ENCODE data around the gene ITGA3. TPM values are rescaled to one million over a fixed set of nuclear protein-coding genes. Genes with fewer than 3 reads are reported as not detected.

Gene ITGA3
- total RNA-seq, 1 experiment from 2014 or later = 392 TPM

DNA sequence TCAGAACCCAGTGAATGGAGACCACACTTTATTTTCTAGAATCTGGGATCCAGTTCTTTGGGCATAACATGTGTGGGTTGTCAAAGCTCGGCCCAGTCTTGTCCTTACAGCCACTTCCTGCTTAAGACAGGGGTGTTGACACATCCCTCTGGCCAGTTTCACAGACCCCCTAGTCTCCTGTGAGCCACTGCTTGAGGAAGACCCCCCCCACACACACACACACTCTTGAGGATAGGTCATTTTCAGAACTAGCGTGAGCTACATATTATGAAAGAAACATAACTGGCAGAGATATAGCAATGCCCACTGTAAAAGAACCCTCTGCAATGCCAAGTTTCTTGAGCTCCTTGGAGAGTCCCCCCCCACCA, 36.0 kb downstream of the ITGA3 start:
- ChIA-PET RAD21 (ENCODE audit: low non-redundant PET in 1 of 2, low total read pairs in 2 of 2, uncharacterized antibody in 2 of 2, unreplicated experiment in 2 of 2) (no interaction called here), CTCF (interaction anchor here (0.7 to 4.6 kb wide), 9 partner anchors 11 to 205 kb away, joined by 3 to 55 read pairs (median 15); no protein-coding TSS in a partner anchor), POLR2A (interaction anchor here (1.2 to 3.5 kb wide), 4 partner anchors 12 to 36 kb away, joined by 3 to 18 read pairs (median 4); partner anchors contain the start of gene ITGA3)
- Histone ChIP-seq H3K9ac (ENCODE audit: low read length) (no peak overlapping the region), H3K4me2 (ENCODE audit: low read length) (no peak overlapping the region), H4K20me1 (ENCODE audit: insufficient read depth) (no peaks in the 10 kb centered on the region), H3K4me3 (replicated peaks in 1 of 2; ENCODE audit: low read depth in 1 of 2, low read length in 2 of 2) (no peak overlapping the region), H3K36me3 (ENCODE audit: control insufficient read depth in 1 of 2, insufficient read depth in 2 of 2, low read length in 2 of 2) (peaks cover 20 to 29% of the 10 kb centered on the region in 2 experiments; a peak in 3 of 4 replicates), H2AFZ (ENCODE audit: low read depth, low read length, poor library complexity, severe bottlenecking) (no peak overlapping the region), H3K9me2 (ENCODE audit: insufficient read depth) (no peaks in the 10 kb centered on the region), H3K79me2 (ENCODE audit: insufficient read depth, low read length) (peaks cover 6% of the 10 kb centered on the region; the same call in 1 of the 2 replicates), H3K4me1 (ENCODE audit: control insufficient read depth in 1 of 2, insufficient read depth in 2 of 2, low read length in 2 of 2) (peaks cover 12 to 38% of the 10 kb centered on the region in 2 experiments), H3K9me3 (ENCODE audit: control insufficient read depth in 1 of 2, insufficient read depth in 1 of 2, low read depth in 1 of 2, low read length in 2 of 2) (no peaks in the 10 kb centered on the region), H3K27ac (ENCODE audit: low read depth, low read length) (no peak overlapping the region), H3K27me3 (ENCODE audit: insufficient read depth, low read length) (no peaks in the 10 kb centered on the region)
- intact Hi-C loops (cut with micrococcal nuclease) = no loop called here
- TF ChIP-seq ELF1 (IDR thresholded peaks at IDR 0.05; ENCODE audit: borderline replicate concordance, low read depth) (no peak), FOSL1 (IDR thresholded peaks at IDR 0.05; ENCODE audit: low read depth) (no peak), CEBPB (IDR thresholded peaks at IDR 0.05; ENCODE audit: low read depth) (no peak), SIN3A (IDR thresholded peaks at IDR 0.05; ENCODE audit: low read depth) (peak; percentile 57; the same call in 1 of the 2 replicates)
- DNase-seq (ENCODE audit: low read depth, low spot score) (no peak), ATAC-seq (no peak)
- no TSS peak for BruUV-seq (replicated peaks)

DNA sequence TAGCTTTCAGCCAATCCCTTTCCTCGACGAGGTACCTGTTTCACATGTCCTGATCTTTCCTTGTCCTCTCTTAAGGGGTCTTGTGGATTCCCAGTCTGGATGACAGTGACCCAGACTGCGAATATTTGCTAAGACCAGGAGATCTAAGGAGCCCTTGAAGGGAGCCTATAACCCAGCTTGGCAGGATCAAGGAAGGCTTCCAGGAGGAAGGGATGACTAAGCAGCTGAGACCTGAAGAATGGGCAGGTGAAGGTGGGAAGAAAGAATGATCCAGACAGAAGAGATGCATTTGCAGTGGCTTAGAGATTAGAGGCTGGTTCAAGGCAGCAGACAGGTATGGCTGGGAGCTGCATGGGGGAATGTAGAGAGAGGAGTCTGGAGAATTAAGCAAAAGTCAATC, 37.3 kb downstream of the ITGA3 start:
- CTCF ChIA-PET = interaction anchor here (1.4 to 4.6 kb wide), 17 partner anchors 9 to 204 kb away, joined by 4 to 55 read pairs (median 12); partner anchors contain the start of genes ITGA3 and SGCA
- DNase-seq (ENCODE audit: low read depth, low spot score) (no peak), ATAC-seq (no peak)
- Histone ChIP-seq H3K9ac (ENCODE audit: low read length) (no peak overlapping the region), H3K9me2 (ENCODE audit: insufficient read depth) (no peaks in the 10 kb centered on the region), H3K27ac (ENCODE audit: low read depth, low read length) (no peak overlapping the region), H3K4me3 (replicated peaks in 1 of 2; ENCODE audit: low read depth in 1 of 2, low read length in 2 of 2) (no peak overlapping the region), H3K27me3 (ENCODE audit: insufficient read depth, low read length) (no peaks in the 10 kb centered on the region), H2AFZ (ENCODE audit: low read depth, low read length, poor library complexity, severe bottlenecking) (no peak overlapping the region), H3K79me2 (ENCODE audit: insufficient read depth, low read length) (0 out of 2 replicates have a peak, but pooled peaks cover 6% of the 10 kb centered on the region), H3K36me3 (ENCODE audit: control insufficient read depth in 1 of 2, insufficient read depth in 2 of 2, low read length in 2 of 2) (peaks cover 17 to 20% of the 10 kb centered on the region in 2 experiments; a peak in 3 of 4 replicates), H3K4me1 (ENCODE audit: control insufficient read depth in 1 of 2, insufficient read depth in 2 of 2, low read length in 2 of 2) (peaks cover 12 to 35% of the 10 kb centered on the region in 2 experiments), H3K4me2 (ENCODE audit: low read length) (no peak overlapping the region), H4K20me1 (ENCODE audit: insufficient read depth) (no peaks in the 10 kb centered on the region), H3K9me3 (ENCODE audit: control insufficient read depth in 1 of 2, insufficient read depth in 1 of 2, low read depth in 1 of 2, low read length in 2 of 2) (no peaks in the 10 kb centered on the region)
- RAD21 ChIA-PET (ENCODE audit: low non-redundant PET in 1 of 2, low total read pairs in 2 of 2, uncharacterized antibody in 2 of 2, unreplicated experiment in 2 of 2) = interaction anchor here in 1 of 2 experiments (1.3 kb wide), 2 partner anchors 14 to 66 kb away, joined by 3 to 4 read pairs; no protein-coding TSS in a partner anchor
- intact Hi-C loops (cut with micrococcal nuclease) = no loop called here
- TF ChIP-seq, protein P1, sequence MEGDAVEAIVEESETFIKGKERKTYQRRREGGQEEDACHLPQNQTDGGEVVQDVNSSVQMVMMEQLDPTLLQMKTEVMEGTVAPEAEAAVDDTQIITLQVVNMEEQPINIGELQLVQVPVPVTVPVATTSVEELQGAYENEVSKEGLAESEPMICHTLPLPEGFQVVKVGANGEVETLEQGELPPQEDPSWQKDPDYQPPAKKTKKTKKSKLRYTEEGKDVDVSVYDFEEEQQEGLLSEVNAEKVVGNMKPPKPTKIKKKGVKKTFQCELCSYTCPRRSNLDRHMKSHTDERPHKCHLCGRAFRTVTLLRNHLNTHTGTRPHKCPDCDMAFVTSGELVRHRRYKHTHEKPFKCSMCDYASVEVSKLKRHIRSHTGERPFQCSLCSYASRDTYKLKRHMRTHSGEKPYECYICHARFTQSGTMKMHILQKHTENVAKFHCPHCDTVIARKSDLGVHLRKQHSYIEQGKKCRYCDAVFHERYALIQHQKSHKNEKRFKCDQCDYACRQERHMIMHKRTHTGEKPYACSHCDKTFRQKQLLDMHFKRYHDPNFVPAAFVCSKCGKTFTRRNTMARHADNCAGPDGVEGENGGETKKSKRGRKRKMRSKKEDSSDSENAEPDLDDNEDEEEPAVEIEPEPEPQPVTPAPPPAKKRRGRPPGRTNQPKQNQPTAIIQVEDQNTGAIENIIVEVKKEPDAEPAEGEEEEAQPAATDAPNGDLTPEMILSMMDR (IDR thresholded peaks at IDR 0.05 in 2 of 3, conservative IDR thresholded peaks at IDR 0.05 in 1 of 3; ENCODE audit: borderline replicate concordance in 1 of 3, insufficient read depth in 1 of 3, low read depth in 2 of 3, low read length in 2 of 3) = no peak
- TF ChIP-seq EGR1 (IDR thresholded peaks at IDR 0.05; ENCODE audit: low read depth) = no peak
- no peak for TF ChIP-seq YY1 (IDR thresholded peaks at IDR 0.05; ENCODE audit: extremely low read depth, insufficient replicate concordance, low read depth, low read length)
- no peak for TF ChIP-seq EZH2phosphoT487 (IDR thresholded peaks at IDR 0.05; ENCODE audit: borderline replicate concordance)
- TF ChIP-seq SIN3A (IDR thresholded peaks at IDR 0.05; ENCODE audit: low read depth) = no peak
- no peak for TF ChIP-seq JUND (IDR thresholded peaks at IDR 0.05)
- no peak for TF ChIP-seq ELF1 (IDR thresholded peaks at IDR 0.05; ENCODE audit: borderline replicate concordance, low read depth)
- no peak for TF ChIP-seq ZNF274 (IDR thresholded peaks at IDR 0.05; ENCODE audit: low read depth, low read length)
- TF ChIP-seq, protein P2, sequence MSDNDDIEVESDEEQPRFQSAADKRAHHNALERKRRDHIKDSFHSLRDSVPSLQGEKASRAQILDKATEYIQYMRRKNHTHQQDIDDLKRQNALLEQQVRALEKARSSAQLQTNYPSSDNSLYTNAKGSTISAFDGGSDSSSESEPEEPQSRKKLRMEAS (IDR thresholded peaks at IDR 0.05) = no peak
- no peak for TF ChIP-seq POLR2A (IDR thresholded peaks at IDR 0.05; ENCODE audit: borderline replicate concordance, extremely low read depth, insufficient read depth, insufficient read length)
- no peak for TF ChIP-seq EZH2 (IDR thresholded peaks at IDR 0.05)
- no peak for TF ChIP-seq FOSL1 (IDR thresholded peaks at IDR 0.05; ENCODE audit: low read depth)
- POLR2A ChIA-PET = interaction anchor here (0.7 to 3.5 kb wide), 5 partner anchors 12 to 329 kb away, joined by 3 to 18 read pairs (median 5); partner anchors contain the start of genes FAM117A and ITGA3
- BruUV-seq (replicated peaks) = no TSS peak
